T-cell (primary cell): ENCODE measurements around the gene LYPD3. TPM values are rescaled to one million over a fixed set of nuclear protein-coding genes. Genes with fewer than 3 reads are reported as not detected.
A peak's percentile ranks its signal among the peaks of the same experiment; 100 is the strongest.

Experiments
- ATAC-seq, 4 experiments: fragments of 200-7000 bp in 3 of 4; fragments of 150-1000 bp in 1 of 4; cut with Tn5 transposase; replicated peaks in 1 of 4; 1 replicate in 3 of 4; 2 replicates in 1 of 4; pipeline ENCODE4 v1.10.0; 2021; ENCODE audit warnings: moderate library complexity in 3 of 4, mild to moderate bottlenecking in 2 of 4, moderate number of reproducible peaks in 1 of 4
- CTCF ChIA-PET, 2 donors: fragments of 300-600 bp; sonication (Branson Sonifier 250); formaldehyde crosslinking; loops; one replicate each; lab custom pipeline; 2022; ENCODE audit warnings: antibody characterized with exemption in 2 of 2; lab: Charles Lee
- POLR2A ChIA-PET, 2 donors: fragments of 300-600 bp; sonication (Branson Sonifier 250); formaldehyde crosslinking; loops; one replicate each; lab custom pipeline; 2022; ENCODE audit warnings: antibody characterized with exemption in 2 of 2; lab: Charles Lee
- DNase-seq, 35 experiments: peaks; one replicate each; pipeline versions ENCODE4 v3.0.0 to v3.0.0-alpha.2; 2013 to 2023
- H3K27ac ChIP-seq: one replicate; pipeline ENCODE4 v1.5.1; 2013; ENCODE audit warnings: low read length
- H3K27me3 ChIP-seq, 2 experiments: replicated peaks in 1 of 2; 1 replicate in 1 of 2; 2 replicates in 1 of 2; pipeline versions ENCODE4 v1.6.1 to v1.7.0; 2013; ENCODE audit warnings: low read length in 1 of 2, mixed read lengths in 1 of 2; ENCODE audit not compliant: control insufficient read depth in 2 of 2, insufficient read depth in 2 of 2; ENCODE audit errors: extremely low read depth in 1 of 2
- H3K36me3 ChIP-seq, 2 donors: 1 replicate in 1 of 2; 2 replicates in 1 of 2; pipeline versions ENCODE4 v1.6.1 to v1.7.0; 2013; ENCODE audit warnings: low read length in 1 of 2; ENCODE audit not compliant: control insufficient read depth in 2 of 2, insufficient read depth in 1 of 2; ENCODE audit errors: extremely low read depth in 1 of 2
- H3K4me1 ChIP-seq, 2 experiments: 1 replicate in 1 of 2; 2 replicates in 1 of 2; pipeline versions ENCODE4 v1.6.1 to v1.7.0; 2013; ENCODE audit warnings: low read length in 2 of 2, mixed read lengths in 1 of 2; ENCODE audit not compliant: insufficient read depth in 2 of 2, control insufficient read depth in 1 of 2; ENCODE audit errors: extremely low read depth in 1 of 2
- H3K4me3 ChIP-seq, 2 donors: 1 replicate in 1 of 2; 2 replicates in 1 of 2; pipeline versions ENCODE4 v1.5.1 to v1.7.0; 2013; ENCODE audit warnings: mild to moderate bottlenecking in 2 of 2, low read length in 1 of 2, moderate library complexity in 1 of 2; ENCODE audit not compliant: control insufficient read depth in 1 of 2; ENCODE audit errors: extremely low read depth in 1 of 2
- H3K9me3 ChIP-seq: 2 replicates; pipeline ENCODE4 v1.7.0; 2013
- H3K27ac Mint-ChIP-seq, 2 donors: one replicate each; pipeline ENCODE4 v1.8.0; 2020 to 2021; ENCODE audit warnings: mild to moderate bottlenecking in 2 of 2, mixed read lengths in 2 of 2
- H3K27me3 Mint-ChIP-seq, 2 donors: one replicate each; pipeline ENCODE4 v1.8.0; 2021 to 2022; ENCODE audit warnings: mixed read lengths in 2 of 2
- H3K36me3 Mint-ChIP-seq: one replicate; pipeline ENCODE4 v1.8.0; 2021; ENCODE audit warnings: mixed read lengths
- H3K4me1 Mint-ChIP-seq, 3 donors: one replicate each; pipeline ENCODE4 v1.8.0; 2020 to 2022; ENCODE audit warnings: mixed read lengths in 3 of 3, mild to moderate bottlenecking in 1 of 3
- H3K4me3 Mint-ChIP-seq, 3 donors: one replicate each; pipeline ENCODE4 v1.8.0; 2020 to 2022; ENCODE audit warnings: mild to moderate bottlenecking in 3 of 3, mixed read lengths in 3 of 3, moderate library complexity in 3 of 3
- H3K9me3 Mint-ChIP-seq, 3 donors: one replicate each; pipeline ENCODE4 v1.8.0; 2020 to 2022; ENCODE audit warnings: mixed read lengths in 3 of 3
- WGBS: methylation state at CpG from one replicate; pipeline ENCODE4 v1.1.5; 2013; ENCODE audit warnings: missing lambda C conversion rate; ENCODE audit not compliant: insufficient coverage; 5-methylcytosine and 5-hydroxymethylcytosine counted together
- total RNA-seq, 35 experiments: library from RNA in 6 of 35; stranded (reverse) in 6 of 35; fragments of 120-200 nt in 1 of 35; gene quantifications; one replicate each; pipeline versions ENCODE4 v1.2.1 to v1.2.4 and lab custom pipeline; 2013 to 2026

LYPD3 gene
- total RNA-seq, 5 donors from 2014 or later (not counting 1 experiment from before 2014, with no cell fraction given), result 2.8 to 24.0 (median 4.6) TPM

DNA sequence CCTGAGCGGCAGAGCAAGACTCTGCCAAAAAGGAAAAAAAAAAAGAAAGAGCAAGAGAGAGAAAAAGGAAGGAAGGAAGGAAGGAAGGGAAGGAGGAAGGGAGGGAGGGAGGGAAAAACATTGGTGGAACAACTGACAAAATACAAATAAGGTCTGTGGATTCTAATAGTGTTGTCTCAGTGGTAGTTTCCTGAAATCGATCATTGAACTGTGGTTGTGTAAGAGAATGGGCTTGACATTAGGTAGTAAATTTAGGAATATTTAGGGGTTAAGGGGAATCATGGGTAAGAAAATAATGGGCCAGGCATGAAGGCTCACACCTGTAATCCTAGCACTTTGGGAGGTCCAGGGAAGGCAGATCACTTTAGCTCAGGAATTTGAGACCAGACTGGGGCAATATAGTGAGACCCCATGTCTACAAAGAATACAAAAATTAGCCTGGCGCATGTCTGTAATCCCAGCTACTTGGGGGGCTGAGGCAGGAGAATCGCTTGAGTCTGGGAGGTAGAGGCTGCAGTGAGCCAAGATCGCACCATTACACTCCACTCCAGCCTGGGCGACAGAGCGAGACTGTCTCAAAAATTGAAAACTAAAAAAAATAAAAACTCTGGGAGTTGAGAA, 24.7 kb upstream of the LYPD3 start:
- Histone ChIP-seq H3K36me3 (peaks cover 0 to 15% of the 10 kb centered on the region in 2 donors), H3K27ac (no peak overlapping the region), H3K4me3 (no peak overlapping the region), H3K4me1 (no peaks in the 10 kb centered on the region), H3K9me3 (no peaks in the 10 kb centered on the region), H3K27me3 (no peaks in the 10 kb centered on the region)
- Mint-ChIP-seq H3K27me3 (no peaks in the 10 kb centered on the region), H3K36me3 (peaks cover 12% of the 10 kb centered on the region), H3K4me1 (peaks cover 0 to 5% (median 2%) of the 10 kb centered on the region in 3 donors), H3K4me3 (no peak overlapping the region), H3K27ac (no peak overlapping the region), H3K9me3 (no peaks in the 10 kb centered on the region)
- 100% methylated on average over 2 of the region's 7 CpGs for WGBS
- DNase-seq (no peak), ATAC-seq (no peak)
- CTCF ChIA-PET, result no interaction called here
- POLR2A ChIA-PET, result interaction anchor here in 1 of 2 donors (1.1 kb wide), 1 partner anchor 108 kb away, joined by 4 read pairs; no protein-coding TSS in a partner anchor

- Mint-ChIP-seq H3K36me3 (peaks cover 7% of the 10 kb centered on the region), H3K4me3 (no peak overlapping the region), H3K4me1 (peaks cover 0 to 5% (median 2%) of the 10 kb centered on the region in 3 donors), H3K9me3 (no peaks in the 10 kb centered on the region), H3K27ac (peak overlapping the region in 1 of 2 donors; percentile 29), H3K27me3 (no peaks in the 10 kb centered on the region)
- no peaks in the 10 kb centered on the region for H3K4me1 ChIP-seq
- DNase-seq (no peak), ATAC-seq (peak in 1 of 4 experiments; percentile 34)
- no peak overlapping the region for H3K27ac ChIP-seq
- ChIA-PET POLR2A (interaction anchor here in 1 of 2 donors (1.1 kb wide), 1 partner anchor 108 kb away, joined by 4 read pairs; no protein-coding TSS in a partner anchor), CTCF (no interaction called here)
- WGBS, result 60% methylated on average over 1 of the region's 5 CpGs
- H3K9me3 ChIP-seq, result no peaks in the 10 kb centered on the region
- peaks cover 0 to 9% of the 10 kb centered on the region in 2 donors for H3K36me3 ChIP-seq
- H3K4me3 ChIP-seq, result no peak overlapping the region
- no peaks in the 10 kb centered on the region for H3K27me3 ChIP-seq
Measured at GRCh38 chr19:43489310-43489709, 23.9 kb upstream of the LYPD3 start.

GRCh38 chr19:43488179-43488578, 22.8 kb upstream of the LYPD3 start:
- ChIA-PET POLR2A (no interaction called here), CTCF (no interaction called here)
- Histone ChIP-seq H3K27ac (no peak overlapping the region), H3K4me1 (no peaks in the 10 kb centered on the region), H3K36me3 (peaks cover 0 to 6% of the 10 kb centered on the region in 2 donors), H3K4me3 (no peak overlapping the region), H3K27me3 (no peaks in the 10 kb centered on the region), H3K9me3 (no peaks in the 10 kb centered on the region)
- 100% methylated on average over 2 of the region's 8 CpGs for WGBS
- ATAC-seq (no peak), DNase-seq (no peak)
- Mint-ChIP-seq H3K27ac (no peak overlapping the region), H3K4me3 (no peak overlapping the region), H3K4me1 (peaks cover 0 to 5% (median 2%) of the 10 kb centered on the region in 3 donors), H3K36me3 (peaks cover 3% of the 10 kb centered on the region), H3K27me3 (no peaks in the 10 kb centered on the region), H3K9me3 (no peaks in the 10 kb centered on the region)

DNA sequence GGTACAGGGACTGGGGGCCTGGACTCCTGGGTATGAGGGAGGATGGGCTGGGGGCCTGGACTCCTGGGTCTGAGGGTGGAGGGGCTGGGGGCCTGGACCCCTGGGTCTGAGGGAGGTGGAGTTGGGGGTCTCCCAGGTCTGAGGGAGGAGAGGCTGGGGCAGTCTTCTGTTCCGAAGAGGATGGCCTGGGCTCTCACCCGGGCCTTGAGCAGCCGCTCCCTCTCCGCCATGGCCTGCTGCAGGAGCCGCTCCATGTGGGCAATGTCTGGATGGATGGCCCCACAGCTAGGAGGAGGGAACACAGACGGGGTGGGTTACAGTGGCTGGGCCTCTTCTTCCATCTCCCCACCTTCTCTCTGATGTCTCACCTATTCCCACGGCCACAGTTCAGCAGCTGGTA, 21.0 kb upstream of the LYPD3 start:
- H3K9me3 Mint-ChIP-seq, result no peaks in the 10 kb centered on the region
- WGBS, result no CpG with 5 or more reads among the region's 7 CpGs
- no peaks in the 10 kb centered on the region for H3K4me1 ChIP-seq

GRCh38 chr19:43485951-43486350, 20.5 kb upstream of the LYPD3 start:
- Mint-ChIP-seq H3K27me3 (no peaks in the 10 kb centered on the region), H3K4me3 (no peak overlapping the region), H3K4me1 (peaks cover 0 to 5% (median 2%) of the 10 kb centered on the region in 3 donors), H3K27ac (no peak overlapping the region), H3K36me3 (peaks cover 15% of the 10 kb centered on the region), H3K9me3 (no peaks in the 10 kb centered on the region)
- no peaks in the 10 kb centered on the region for H3K9me3 ChIP-seq
- H3K4me1 ChIP-seq, result no peaks in the 10 kb centered on the region
- H3K27ac ChIP-seq, result no peak overlapping the region
- ATAC-seq (no peak), DNase-seq (no peak)
- H3K4me3 ChIP-seq, result no peak overlapping the region
- CTCF ChIA-PET, result no interaction called here
- H3K36me3 ChIP-seq, result peaks cover 5 to 6% of the 10 kb centered on the region in 2 donors
- POLR2A ChIA-PET, result interaction anchor here in 1 of 2 donors (0.7 kb wide), 1 partner anchor 134 kb away, joined by 3 read pairs; no protein-coding TSS in a partner anchor
- no peaks in the 10 kb centered on the region for H3K27me3 ChIP-seq
- 86% methylated on average over 6 of the region's 6 CpGs for WGBS

More for the DNA sequence above, 21.0 kb upstream of the LYPD3 start:
- Mint-ChIP-seq H3K36me3 (peaks cover 14% of the 10 kb centered on the region), H3K4me3 (no peak overlapping the region), H3K27me3 (no peaks in the 10 kb centered on the region), H3K4me1 (peaks cover 0 to 5% (median 2%) of the 10 kb centered on the region in 3 donors), H3K27ac (no peak overlapping the region)
- ChIA-PET POLR2A (no interaction called here), CTCF (no interaction called here)
- ATAC-seq (no peak), DNase-seq (no peak)
- H3K27me3 ChIP-seq, result no peaks in the 10 kb centered on the region
- H3K36me3 ChIP-seq, result peaks cover 5 to 6% of the 10 kb centered on the region in 2 donors
- H3K27ac ChIP-seq, result no peak overlapping the region
- no peak overlapping the region for H3K4me3 ChIP-seq
- H3K9me3 ChIP-seq, result no peaks in the 10 kb centered on the region

DNA sequence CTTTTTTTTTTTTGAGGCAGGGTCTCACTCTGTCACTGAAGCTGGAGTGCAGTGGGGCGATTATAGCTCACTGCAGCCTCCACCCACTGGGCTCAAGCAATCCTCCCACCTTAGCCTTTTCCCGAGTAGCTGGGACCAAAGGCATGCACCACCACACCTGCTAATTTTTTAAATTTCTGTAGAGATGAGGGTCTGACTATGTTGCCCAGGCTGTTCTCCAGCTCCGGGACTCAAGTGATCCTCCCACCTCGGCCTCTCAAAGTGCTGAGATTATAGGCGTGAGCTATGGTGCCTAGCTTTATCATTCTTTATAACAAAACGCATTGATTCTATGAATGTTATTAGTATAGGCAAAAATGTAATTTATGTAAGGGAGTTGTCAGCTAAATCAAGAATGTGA, 17.9 kb upstream of the LYPD3 start:
- Histone ChIP-seq H3K4me1 (no peaks in the 10 kb centered on the region), H3K27me3 (no peaks in the 10 kb centered on the region), H3K9me3 (no peaks in the 10 kb centered on the region), H3K4me3 (no peak overlapping the region), H3K36me3 (peaks cover 0 to 5% of the 10 kb centered on the region in 2 donors), H3K27ac (no peak overlapping the region)
- ChIA-PET POLR2A (interaction anchor here in 1 of 2 donors (0.6 kb wide), 1 partner anchor 14 kb away, joined by 3 read pairs; no protein-coding TSS in a partner anchor), CTCF (interaction anchor here (0.6 to 1.1 kb wide), 3 partner anchors 12 to 48 kb away, joined by 3 to 9 read pairs (median 4); no protein-coding TSS in a partner anchor)
- Mint-ChIP-seq H3K27me3 (no peaks in the 10 kb centered on the region), H3K27ac (no peak overlapping the region), H3K4me3 (no peak overlapping the region), H3K36me3 (peaks cover 24% of the 10 kb centered on the region), H3K4me1 (peaks cover 0 to under 1% (median 0%) of the 10 kb centered on the region in 3 donors), H3K9me3 (no peaks in the 10 kb centered on the region)
- ATAC-seq (no peak), DNase-seq (no peak)
- WGBS, result no CpG with 5 or more reads among the region's 6 CpGs
